ENCODE results near the gene COMMD10. TPM values are rescaled to one million over a fixed set of nuclear protein-coding genes. Genes with fewer than 3 reads are reported as not detected.
"Not testable (repeated sequence)": the region's sequence is repeated elsewhere in the genome, so short reads cannot be mapped to it uniquely, and the experiment has no call there.

COMMD10 gene
- 65.6 and 68.1 TPM in 2 replicates for total RNA-seq (2014; rRNA removed; shearing (Covaris generic))

GRCh38 chr5:116084871-116085715 is at the start of gene COMMD10:
TSS of gene COMMD10 (plus strand) at chr5:116085025.
- peak; percentile 74 for DNase-seq (ENCODE audit: low spot score)

- DNase-seq (ENCODE audit: low spot score): peak; percentile 36
Measured at GRCh38 chr5:116035123-116035522, 49.7 kb upstream of the COMMD10 start.

- DNase-seq (ENCODE audit: low spot score): no peak
Measured at GRCh38 chr5:116037236-116037822, 47.5 kb upstream of the COMMD10 start.

- DNase-seq (ENCODE audit: low spot score): no peak
Measured at GRCh38 chr5:116038817-116039216, 46.0 kb upstream of the COMMD10 start.

GRCh38 chr5:116042375-116042774 is 42.5 kb upstream of the COMMD10 start:
- DNase-seq (ENCODE audit: low spot score): no peak

GRCh38 chr5:116044073-116044472 is 40.8 kb upstream of the COMMD10 start:
- no peak for DNase-seq (ENCODE audit: low spot score)

- peak; percentile 62 for DNase-seq (ENCODE audit: low spot score)
Measured at GRCh38 chr5:116045821-116046220, 39.0 kb upstream of the COMMD10 start.

- no peak for DNase-seq (ENCODE audit: low spot score)
Measured at GRCh38 chr5:116046261-116046660, 38.6 kb upstream of the COMMD10 start.

- DNase-seq (ENCODE audit: low spot score): no peak
Measured at GRCh38 chr5:116046823-116047222, 38.0 kb upstream of the COMMD10 start.

- no peak for DNase-seq (ENCODE audit: low spot score)
Measured at GRCh38 chr5:116058346-116058936, 26.4 kb upstream of the COMMD10 start.

GRCh38 chr5:116062352-116062751 is 22.5 kb upstream of the COMMD10 start:
- DNase-seq (ENCODE audit: low spot score): no peak

- peak; percentile 68 for DNase-seq (ENCODE audit: low spot score)
Measured at GRCh38 chr5:116063950-116064349, 20.9 kb upstream of the COMMD10 start.

- peak; percentile 52 for DNase-seq (ENCODE audit: low spot score)
Measured at GRCh38 chr5:116068028-116068632, 16.7 kb upstream of the COMMD10 start.

GRCh38 chr5:116071211-116071610 is 13.6 kb upstream of the COMMD10 start:
- DNase-seq (ENCODE audit: low spot score): no peak

GRCh38 chr5:116075191-116075831 is 9.5 kb upstream of the COMMD10 start:
- peak; percentile 42 for DNase-seq (ENCODE audit: low spot score)

GRCh38 chr5:116076496-116076895 is 8.3 kb upstream of the COMMD10 start:
- DNase-seq (ENCODE audit: low spot score): no peak

- DNase-seq (ENCODE audit: low spot score): no peak
Measured at GRCh38 chr5:116078199-116078598, 6.6 kb upstream of the COMMD10 start.

GRCh38 chr5:116084287-116084691 is 536 bp upstream of the COMMD10 start:
- no peak for DNase-seq (ENCODE audit: low spot score)

GRCh38 chr5:116086309-116086708 is 1.5 kb downstream of the COMMD10 start:
- not testable (repeated sequence) for DNase-seq (ENCODE audit: low spot score)

- DNase-seq (ENCODE audit: low spot score): no peak
Measured at GRCh38 chr5:116088062-116088461, 3.2 kb downstream of the COMMD10 start.

- DNase-seq (ENCODE audit: low spot score): no peak
Measured at GRCh38 chr5:116090302-116090701, 5.5 kb downstream of the COMMD10 start.

GRCh38 chr5:116091416-116091815 is 6.6 kb downstream of the COMMD10 start:
- no peak for DNase-seq (ENCODE audit: low spot score)

Data from A172 (cell line).